Caco-2 (cell line): ENCODE results near the gene POLD2. TPM values are rescaled to one million over a fixed set of nuclear protein-coding genes. Genes with fewer than 3 reads are reported as not detected.

ENCODE experiments used
- BruUV-seq: library from RNA; stranded (reverse); fragments of 400-500 nt; replicated peaks from 2 replicates; lab custom pipeline; 2021; lab: Mats Ljungman, UMichigan
- CTCF ChIA-PET: fragments of 300-600 bp; sonication (Branson Sonifier 250); formaldehyde crosslinking; loops from one replicate; lab custom pipeline; 2022; ENCODE audit warnings: antibody characterized with exemption; lab: Charles Lee
- POLR2A ChIA-PET: fragments of 300-600 bp; sonication (Branson Sonifier 250); formaldehyde crosslinking; loops from one replicate; lab custom pipeline; 2022; ENCODE audit warnings: antibody characterized with exemption; lab: Charles Lee
- DNase-seq, 2 experiments: peaks; one replicate each; pipeline versions ENCODE4 v3.0.0 to v3.0.0-alpha.2; 2020 to 2022
- H3K27me3 ChIP-seq: replicated peaks from 2 replicates; pipeline ENCODE4 v1.6.0; 2011; ENCODE audit warnings: low read length; ENCODE audit not compliant: control insufficient read depth, insufficient read depth
- H3K36me3 ChIP-seq: 2 replicates; pipeline ENCODE4 v1.5.1; 2011; ENCODE audit warnings: low read length; ENCODE audit not compliant: control insufficient read depth, insufficient read depth
- H3K4me1 ChIP-seq: fragments of 250-450 bp; sonication (Bioruptor Pico); 2 replicates; pipeline ENCODE4 v1.5.1; 2020; ENCODE audit warnings: mild to moderate bottlenecking
- H3K4me3 ChIP-seq: 2 replicates; pipeline ENCODE4 v1.5.1; 2011; ENCODE audit warnings: low read depth, mild to moderate bottlenecking, control low read depth, low read length
- H3K9me3 ChIP-seq: fragments of 250-450 bp; sonication (Bioruptor Pico); 2 replicates; pipeline ENCODE4 v1.5.1; 2020; ENCODE audit warnings: mild to moderate bottlenecking, moderate library complexity
- H3K27ac Mint-ChIP-seq: one replicate; pipeline ENCODE4 v1.8.0; 2022; ENCODE audit warnings: mixed read lengths; ENCODE audit not compliant: unreplicated experiment
- H3K27me3 Mint-ChIP-seq: one replicate; pipeline ENCODE4 v1.8.0; 2022; ENCODE audit warnings: mixed read lengths; ENCODE audit not compliant: insufficient read depth, unreplicated experiment
- H3K36me3 Mint-ChIP-seq: one replicate; pipeline ENCODE4 v1.8.0; 2022; ENCODE audit warnings: mild to moderate bottlenecking, mixed read lengths; ENCODE audit not compliant: insufficient read depth, unreplicated experiment
- H3K4me1 Mint-ChIP-seq: one replicate; pipeline ENCODE4 v1.8.0; 2022; ENCODE audit warnings: low read depth, mixed read lengths; ENCODE audit not compliant: unreplicated experiment
- H3K4me3 Mint-ChIP-seq: one replicate; pipeline ENCODE4 v1.8.0; 2022; ENCODE audit warnings: mild to moderate bottlenecking, moderate library complexity, mixed read lengths; ENCODE audit not compliant: unreplicated experiment
- H3K9me3 Mint-ChIP-seq: one replicate; pipeline ENCODE4 v1.8.0; 2022; ENCODE audit warnings: mixed read lengths; ENCODE audit not compliant: unreplicated experiment
- CTCF ChIP-seq, 2 experiments: fragments of 200-600 bp in 1 of 2; IDR thresholded peaks; 1 replicate in 1 of 2; 2 replicates in 1 of 2; pipeline versions ENCODE4 v1.5.1 to v1.8.0; 2011 to 2022; ENCODE audit warnings: antibody characterized with exemption in 1 of 2, control low read depth in 1 of 2, inconsistent platforms in 1 of 2, low read depth in 1 of 2, low read length in 1 of 2, mild to moderate bottlenecking in 1 of 2, moderate library complexity in 1 of 2; ENCODE audit not compliant: insufficient read depth in 1 of 2, severe bottlenecking in 1 of 2, unreplicated experiment in 1 of 2
- intact Hi-C: fragments of 100-400 bp; cut with micrococcal nuclease; formaldehyde crosslinking; loops from one replicate; pipeline ENCODE4 v1.10.0; 2022; ENCODE audit not compliant: unreplicated experiment
- total RNA-seq: library from RNA; stranded (reverse); gene quantifications from 2 replicates; pipeline ENCODE4 v1.2.3, GENCODE V29; 2022

Gene POLD2
- total RNA-seq, 1 experiment from 2014 or later = 140 TPM

DNA sequence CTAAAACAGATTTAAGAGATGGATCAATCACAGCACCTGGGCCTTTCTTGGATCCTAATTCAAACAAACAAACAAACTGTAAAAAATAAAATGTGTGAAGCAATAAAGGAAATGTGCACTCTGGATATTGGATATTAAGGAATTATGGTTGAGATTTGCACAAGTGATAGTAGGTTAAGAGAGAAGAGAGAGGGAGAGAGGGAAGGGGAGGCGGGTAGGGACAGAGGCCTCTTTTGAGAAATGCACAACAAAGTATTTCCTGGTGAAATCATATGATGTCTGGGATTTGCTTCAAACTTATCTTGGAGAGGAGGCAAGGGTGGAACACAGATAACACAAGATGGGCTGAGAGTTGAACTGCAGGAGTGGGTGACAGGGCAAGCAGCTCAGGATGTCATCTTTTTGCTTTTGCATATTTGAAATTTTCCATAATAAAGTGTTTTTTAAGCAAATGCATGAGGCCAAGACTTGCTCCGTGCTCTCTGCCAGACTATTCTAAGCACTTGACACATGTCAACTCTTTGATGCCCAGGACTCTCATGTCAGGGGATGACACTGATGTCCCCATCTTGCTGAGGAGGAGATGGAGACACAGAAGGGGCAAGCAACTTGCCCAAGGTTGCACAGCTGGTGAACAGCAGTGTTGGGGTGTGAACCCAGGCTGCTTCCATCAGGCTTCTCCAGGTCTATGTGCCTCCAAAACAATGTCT is 28.3 kb downstream of the POLD2 start:
- no peak overlapping the region for H3K27ac Mint-ChIP-seq
- POLR2A ChIA-PET = no interaction called here
- no peaks in the 10 kb centered on the region for H3K27me3 ChIP-seq
- peaks cover 7% of the 10 kb centered on the region for H3K4me1 Mint-ChIP-seq
- no peaks in the 10 kb centered on the region for H3K9me3 Mint-ChIP-seq
- TF ChIP-seq CTCF (IDR thresholded peaks at IDR 0.05; ENCODE audit: insufficient read depth in 1 of 2, low read depth in 1 of 2, low read length in 1 of 2, severe bottlenecking in 1 of 2, unreplicated experiment in 1 of 2) = no peak
- no peaks in the 10 kb centered on the region for H3K36me3 Mint-ChIP-seq
- no peak overlapping the region for H3K4me3 Mint-ChIP-seq
- CTCF ChIA-PET = no interaction called here
- no TSS peak for BruUV-seq
- no peaks in the 10 kb centered on the region for H3K9me3 ChIP-seq
- H3K4me1 ChIP-seq = no peaks in the 10 kb centered on the region
- intact Hi-C loops = no loop called here
- DNase-seq = no peak
- H3K4me3 ChIP-seq = no peak overlapping the region
- H3K27me3 Mint-ChIP-seq = no peaks in the 10 kb centered on the region
- no peaks in the 10 kb centered on the region for H3K36me3 ChIP-seq

GRCh38 chr7:44094365-44094764 is 29.0 kb downstream of the POLD2 start:
- no peaks in the 10 kb centered on the region for H3K36me3 Mint-ChIP-seq
- H3K27ac Mint-ChIP-seq = no peak overlapping the region
- no peak for DNase-seq
- ChIA-PET POLR2A (no interaction called here), CTCF (no interaction called here)
- H3K4me3 ChIP-seq = no peak overlapping the region
- H3K4me3 Mint-ChIP-seq = no peak overlapping the region
- peaks cover 7% of the 10 kb centered on the region for H3K4me1 Mint-ChIP-seq
- no TSS peak for BruUV-seq
- H3K4me1 ChIP-seq = no peaks in the 10 kb centered on the region
- no peaks in the 10 kb centered on the region for H3K9me3 ChIP-seq
- intact Hi-C loops = no loop called here
- TF ChIP-seq CTCF (IDR thresholded peaks at IDR 0.05; ENCODE audit: insufficient read depth in 1 of 2, low read depth in 1 of 2, low read length in 1 of 2, severe bottlenecking in 1 of 2, unreplicated experiment in 1 of 2) = no peak
- H3K9me3 Mint-ChIP-seq = no peaks in the 10 kb centered on the region
- no peaks in the 10 kb centered on the region for H3K27me3 ChIP-seq
- H3K36me3 ChIP-seq = no peaks in the 10 kb centered on the region
- no peaks in the 10 kb centered on the region for H3K27me3 Mint-ChIP-seq

DNA sequence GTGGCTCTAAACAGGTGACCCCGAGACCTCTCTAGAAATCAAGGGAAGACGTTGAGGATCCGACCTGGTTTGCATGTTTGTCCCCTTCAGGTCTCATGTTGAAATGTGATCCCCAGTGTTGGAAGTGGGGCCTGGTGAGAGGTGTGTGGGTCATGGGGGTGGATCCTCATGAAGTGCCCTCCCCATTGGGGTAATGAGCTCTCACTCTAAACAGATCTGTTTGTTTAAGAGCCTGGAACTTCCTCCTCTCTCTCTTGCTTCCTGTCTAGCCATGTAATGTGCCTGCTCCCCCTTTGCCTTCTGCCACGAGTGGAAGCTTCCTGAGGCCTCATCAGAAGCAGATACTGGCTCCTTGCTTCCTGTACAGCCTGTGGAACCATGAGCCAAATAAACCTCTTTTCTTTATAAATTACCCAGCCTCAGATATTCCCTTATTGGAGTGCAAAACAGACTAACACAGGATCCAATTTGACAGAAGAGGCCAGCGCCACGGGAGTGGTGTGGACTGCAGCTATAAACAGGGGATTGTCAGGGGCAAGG is 30.2 kb downstream of the POLD2 start:
- no peak overlapping the region for H3K4me3 ChIP-seq
- H3K4me1 ChIP-seq = no peaks in the 10 kb centered on the region
- ChIA-PET CTCF (no interaction called here), POLR2A (no interaction called here)
- Mint-ChIP-seq H3K27me3 (no peaks in the 10 kb centered on the region), H3K4me1 (peaks cover 7% of the 10 kb centered on the region), H3K27ac (no peak overlapping the region), H3K4me3 (no peak overlapping the region), H3K9me3 (no peaks in the 10 kb centered on the region), H3K36me3 (no peaks in the 10 kb centered on the region)
- no peaks in the 10 kb centered on the region for H3K27me3 ChIP-seq
- intact Hi-C loops = no loop called here
- no TSS peak for BruUV-seq
- no peak for TF ChIP-seq CTCF (IDR thresholded peaks at IDR 0.05; ENCODE audit: insufficient read depth in 1 of 2, low read depth in 1 of 2, low read length in 1 of 2, severe bottlenecking in 1 of 2, unreplicated experiment in 1 of 2)
- H3K9me3 ChIP-seq = no peaks in the 10 kb centered on the region
- no peaks in the 10 kb centered on the region for H3K36me3 ChIP-seq
- DNase-seq = no peak
